ENCODE data around the gene ST3GAL3. TPM values are rescaled to one million over a fixed set of nuclear protein-coding genes. Genes with fewer than 3 reads are reported as not detected.

ST3GAL3 gene
- total and polyA plus RNA-seq, 2 donors (not counting 3 experiments of a cell fraction or from before 2014, with no cell fraction given), result 14.3 to 35.8 TPM

GRCh38 chr1:43689289-43689688 is 18.0 kb upstream of the ST3GAL3 start:
- H2AFZ ChIP-seq (ENCODE audit: low read depth, low read length), result no peak overlapping the region
- dilution Hi-C loops (cut with MboI; ENCODE audit: extremely low pct_ligation_motif_present, low sequenced_read_pairs), result no loop called here
- H3K9me1 ChIP-seq (replicated peaks; ENCODE audit: control insufficient read depth, extremely low read depth, insufficient read depth, low read length), result no peaks in the 10 kb centered on the region
- POLR2A ChIA-PET, result interaction anchor here (1.5 to 2.1 kb wide), 2 partner anchors 17 to 39 kb away, joined by 6 to 8 read pairs; partner anchors contain the start of genes KDM4A and ST3GAL3
- peaks cover 18% of the 10 kb centered on the region for H3K4me1 ChIP-seq (ENCODE audit: control insufficient read depth, extremely low read depth, insufficient read depth, low read length)
- FAIRE-seq (no peak), DNase-seq (ENCODE audit: low read depth, low spot score) (no peak)
- H4K20me1 ChIP-seq (replicated peaks; ENCODE audit: control insufficient read depth, extremely low read depth, insufficient read depth, low read length), result no peaks in the 10 kb centered on the region
- H3K4me2 ChIP-seq (ENCODE audit: insufficient read depth, low read length), result no peak overlapping the region
- CTCF ChIA-PET, result interaction anchor here (1.1 to 2.4 kb wide), 7 partner anchors 18 to 347 kb away, joined by 3 to 7 read pairs (median 5); partner anchors contain the start of genes ARTN, KDM4A and ST3GAL3
- no peak overlapping the region for H3K9ac ChIP-seq (replicated peaks; ENCODE audit: extremely low read depth, insufficient read depth, low read length)
- TF ChIP-seq MYC (IDR thresholded peaks at IDR 0.05; ENCODE audit: low read depth, low read length) (no peak), EZH2 (IDR thresholded peaks at IDR 0.05; ENCODE audit: borderline replicate concordance, low read depth, low read length, severe bottlenecking) (no peak), GATA2 (IDR thresholded peaks at IDR 0.05; ENCODE audit: insufficient read depth, insufficient read length, low read depth, low read length) (no peak), POLR2AphosphoS5 (IDR thresholded peaks at IDR 0.05; ENCODE audit: insufficient read depth, low read depth, low read length) (no peak), FOS (IDR thresholded peaks at IDR 0.05; ENCODE audit: borderline replicate concordance, insufficient read depth, low read length) (no peak), POLR2A (IDR thresholded peaks at IDR 0.05; ENCODE audit: low read depth, low read length) (no peak), JUN (IDR thresholded peaks at IDR 0.05; ENCODE audit: borderline replicate concordance, insufficient read depth, insufficient read length, low read depth) (no peak)
- TF ChIP-seq, protein P1, sequence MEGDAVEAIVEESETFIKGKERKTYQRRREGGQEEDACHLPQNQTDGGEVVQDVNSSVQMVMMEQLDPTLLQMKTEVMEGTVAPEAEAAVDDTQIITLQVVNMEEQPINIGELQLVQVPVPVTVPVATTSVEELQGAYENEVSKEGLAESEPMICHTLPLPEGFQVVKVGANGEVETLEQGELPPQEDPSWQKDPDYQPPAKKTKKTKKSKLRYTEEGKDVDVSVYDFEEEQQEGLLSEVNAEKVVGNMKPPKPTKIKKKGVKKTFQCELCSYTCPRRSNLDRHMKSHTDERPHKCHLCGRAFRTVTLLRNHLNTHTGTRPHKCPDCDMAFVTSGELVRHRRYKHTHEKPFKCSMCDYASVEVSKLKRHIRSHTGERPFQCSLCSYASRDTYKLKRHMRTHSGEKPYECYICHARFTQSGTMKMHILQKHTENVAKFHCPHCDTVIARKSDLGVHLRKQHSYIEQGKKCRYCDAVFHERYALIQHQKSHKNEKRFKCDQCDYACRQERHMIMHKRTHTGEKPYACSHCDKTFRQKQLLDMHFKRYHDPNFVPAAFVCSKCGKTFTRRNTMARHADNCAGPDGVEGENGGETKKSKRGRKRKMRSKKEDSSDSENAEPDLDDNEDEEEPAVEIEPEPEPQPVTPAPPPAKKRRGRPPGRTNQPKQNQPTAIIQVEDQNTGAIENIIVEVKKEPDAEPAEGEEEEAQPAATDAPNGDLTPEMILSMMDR (IDR thresholded peaks at IDR 0.05; ENCODE audit: extremely low read depth in 1 of 2, insufficient read depth in 1 of 2, low read depth in 1 of 2, low read length in 2 of 2), result no peak
- TF ChIP-seq, protein P2, sequence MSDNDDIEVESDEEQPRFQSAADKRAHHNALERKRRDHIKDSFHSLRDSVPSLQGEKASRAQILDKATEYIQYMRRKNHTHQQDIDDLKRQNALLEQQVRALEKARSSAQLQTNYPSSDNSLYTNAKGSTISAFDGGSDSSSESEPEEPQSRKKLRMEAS (IDR thresholded peaks at IDR 0.05; ENCODE audit: insufficient read depth, insufficient read length), result no peak
- H3K9me3 ChIP-seq (replicated peaks; ENCODE audit: control insufficient read depth, insufficient read depth, low read length), result no peaks in the 10 kb centered on the region
- intact Hi-C loops (cut with micrococcal nuclease), result no loop called here
- H3K27me3 ChIP-seq (ENCODE audit: control insufficient read depth in 2 of 2, insufficient read depth in 2 of 2, low read length in 2 of 2), result no peaks in the 10 kb centered on the region
- no peak overlapping the region for H3K4me3 ChIP-seq (replicated peaks in 1 of 3; ENCODE audit: insufficient read depth in 1 of 3, low read depth in 1 of 3, low read length in 3 of 3)
- no peaks in the 10 kb centered on the region for H3K79me2 ChIP-seq (ENCODE audit: control insufficient read depth, insufficient read depth, low read length)
- peaks cover 34 to 73% of the 10 kb centered on the region in 2 experiments for H3K36me3 ChIP-seq (ENCODE audit: control insufficient read depth in 2 of 2, extremely low read depth in 1 of 2, insufficient read depth in 2 of 2, low read length in 2 of 2)
- peak overlapping the region; percentile 0 for H3K27ac ChIP-seq (ENCODE audit: insufficient read depth, low read depth, low read length)
- BruUV-seq (replicated peaks), result no TSS peak
